GM19351 (cell line): Measurements from ENCODE around the gene CACNA1I.
"Not testable (repeated sequence)": the region's sequence is repeated elsewhere in the genome, so short reads cannot be mapped to it uniquely, and the experiment has no call there.

Source experiments
- ATAC-seq: cut with Tn5 transposase; IDR thresholded peaks from one replicate; pipeline ENCODE4 v1.9.1; 2021; ENCODE audit warnings: mild to moderate bottlenecking, moderate library complexity; ENCODE audit not compliant: unreplicated experiment

The CACNA1I gene

GRCh38 chr22:39570665-39571064, at the start of gene CACNA1I:
Gene CACNA1I (plus strand): TSS chr22:39570753. CDS start chr22:39570753, 0 bp downstream.
- no peak for ATAC-seq

GRCh38 chr22:39521106-39521885, 49.3 kb upstream of the CACNA1I start:
- ATAC-seq = not testable (repeated sequence)

DNA sequence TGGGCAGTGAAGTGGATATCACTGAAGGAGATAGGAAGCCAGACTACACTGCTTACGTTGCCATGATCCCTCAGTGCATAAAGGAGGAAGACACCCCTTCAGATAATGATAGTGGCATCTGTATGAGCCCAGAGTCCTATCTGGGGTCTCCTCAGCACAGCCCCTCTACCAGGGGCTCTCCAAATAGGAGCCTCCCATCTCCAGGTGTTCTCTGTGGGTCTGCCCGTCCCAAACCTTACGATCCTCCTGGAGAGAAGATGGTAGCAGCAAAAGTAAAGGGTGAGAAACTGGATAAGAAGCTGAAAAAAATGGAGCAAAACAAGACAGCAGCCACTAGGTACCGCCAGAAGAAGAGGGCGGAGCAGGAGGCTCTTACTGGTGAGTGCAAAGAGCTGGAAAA, 48.5 kb upstream of the CACNA1I start:
- not testable (repeated sequence) for ATAC-seq

DNA sequence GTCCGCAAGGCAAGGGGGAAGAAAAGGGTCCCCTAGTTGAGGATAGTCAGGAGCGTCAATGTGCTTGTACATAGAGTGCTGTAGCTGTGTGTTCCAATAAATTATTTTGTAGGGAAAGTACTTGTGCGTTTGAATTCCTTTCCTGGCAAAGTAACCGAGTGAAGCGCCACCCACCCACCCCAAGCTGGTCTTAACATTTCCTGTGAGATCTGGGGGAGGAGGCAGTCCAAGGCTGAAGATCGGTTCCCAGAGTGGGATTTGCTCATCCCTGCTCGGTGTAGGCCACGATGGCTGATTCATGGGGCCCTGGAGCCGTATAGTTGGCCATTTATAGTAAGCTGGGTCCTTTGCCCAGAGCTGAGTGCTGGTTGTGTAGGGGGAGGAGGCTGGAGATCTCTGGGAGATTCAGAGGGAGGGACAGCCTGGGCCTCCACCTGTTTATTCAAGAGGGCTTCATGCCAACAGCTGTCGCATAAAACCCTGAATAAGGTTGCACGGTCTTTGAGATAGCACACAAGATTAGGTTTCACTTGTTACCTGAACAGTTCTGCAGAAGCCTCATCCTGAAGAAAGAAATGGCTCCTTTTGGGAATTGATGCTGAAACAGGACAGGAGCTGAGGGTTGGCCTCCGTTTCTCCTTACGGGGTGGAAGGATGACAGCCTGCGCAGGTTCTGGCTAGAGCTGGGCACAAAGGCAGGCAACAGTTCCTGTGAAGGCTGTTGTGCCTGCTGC, 47.8 kb upstream of the CACNA1I start:
- no peak for ATAC-seq

GRCh38 chr22:39524089-39524752, 46.3 kb upstream of the CACNA1I start:
- ATAC-seq = no peak

GRCh38 chr22:39524753-39525657, 45.5 kb upstream of the CACNA1I start:
- no peak for ATAC-seq

GRCh38 chr22:39525658-39525975, 44.9 kb upstream of the CACNA1I start:
- no peak for ATAC-seq

- no peak for ATAC-seq
Observed at GRCh38 chr22:39526736-39527171, 43.8 kb upstream of the CACNA1I start.

DNA sequence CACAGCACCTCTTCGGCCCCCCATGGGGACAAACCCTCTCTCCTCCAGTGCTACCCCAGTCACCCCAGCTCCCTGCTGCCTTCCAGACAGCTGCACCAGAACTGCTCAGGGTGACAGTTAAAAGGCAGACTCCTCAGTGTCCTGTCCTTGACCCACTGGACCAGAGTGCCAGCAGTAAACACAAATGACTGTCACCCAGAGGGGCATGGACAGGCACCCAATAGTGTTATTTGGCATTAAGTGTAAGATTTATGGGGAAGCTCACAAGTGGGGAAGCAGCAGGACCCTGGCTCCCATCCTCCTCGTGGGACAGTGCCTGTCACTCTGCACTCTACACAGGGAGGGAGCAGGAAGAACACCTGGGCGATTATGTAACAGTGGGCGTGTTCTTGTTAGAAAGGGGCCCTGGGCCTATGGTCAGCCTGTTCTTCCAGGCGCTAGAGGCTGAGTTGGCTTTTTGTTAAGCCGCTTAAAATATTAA, 43.0 kb upstream of the CACNA1I start:
- no peak for ATAC-seq

DNA sequence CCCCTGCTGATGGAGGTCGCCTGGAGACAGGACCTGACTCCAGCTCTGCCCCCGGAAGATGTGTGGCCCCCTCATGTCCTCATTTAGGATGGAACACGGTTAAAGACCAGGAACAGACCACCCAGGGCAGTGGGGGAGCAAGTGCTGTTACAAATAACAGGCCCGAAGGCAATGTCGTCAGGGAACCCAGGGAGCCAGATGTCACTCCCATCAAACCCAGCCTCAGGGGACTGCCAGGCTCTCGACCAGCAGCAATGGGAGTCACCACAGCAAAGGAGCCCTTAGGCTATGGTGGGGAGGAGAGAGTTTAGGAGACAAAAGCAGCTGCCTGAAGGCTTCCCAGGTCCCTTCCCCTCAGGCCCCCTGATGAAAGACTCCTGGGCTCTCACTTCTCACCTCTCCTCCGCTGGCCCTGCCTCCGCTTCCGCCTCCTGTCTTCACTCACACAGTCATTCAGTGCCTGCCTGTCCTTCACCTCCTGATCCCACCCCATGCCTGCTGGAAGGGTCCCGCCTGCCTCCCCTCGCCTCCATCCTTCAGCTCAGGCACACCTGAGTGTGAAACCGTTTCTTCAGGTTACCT, 42.4 kb upstream of the CACNA1I start:
- no peak for ATAC-seq

- no peak for ATAC-seq
Observed at GRCh38 chr22:39528681-39529486, 41.7 kb upstream of the CACNA1I start.

DNA sequence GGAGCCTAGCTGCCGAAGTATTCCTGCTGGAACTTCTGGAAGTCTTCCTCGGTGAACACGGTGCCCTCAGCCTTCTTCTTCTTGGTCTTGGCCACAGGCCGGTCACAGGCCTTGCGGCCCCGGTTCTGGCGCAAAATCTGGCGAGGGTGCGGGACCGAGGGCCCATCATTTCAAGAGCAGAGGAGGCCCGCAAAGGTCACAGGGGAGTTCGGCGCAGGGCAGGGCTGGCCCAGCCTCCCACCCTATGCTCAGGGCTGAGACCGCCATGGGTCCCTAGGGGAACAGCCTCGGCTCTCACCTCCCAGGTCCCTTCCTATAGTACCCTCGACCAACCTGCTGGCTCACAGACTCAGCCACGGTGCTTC, 41.1 kb upstream of the CACNA1I start:
- no peak for ATAC-seq

DNA sequence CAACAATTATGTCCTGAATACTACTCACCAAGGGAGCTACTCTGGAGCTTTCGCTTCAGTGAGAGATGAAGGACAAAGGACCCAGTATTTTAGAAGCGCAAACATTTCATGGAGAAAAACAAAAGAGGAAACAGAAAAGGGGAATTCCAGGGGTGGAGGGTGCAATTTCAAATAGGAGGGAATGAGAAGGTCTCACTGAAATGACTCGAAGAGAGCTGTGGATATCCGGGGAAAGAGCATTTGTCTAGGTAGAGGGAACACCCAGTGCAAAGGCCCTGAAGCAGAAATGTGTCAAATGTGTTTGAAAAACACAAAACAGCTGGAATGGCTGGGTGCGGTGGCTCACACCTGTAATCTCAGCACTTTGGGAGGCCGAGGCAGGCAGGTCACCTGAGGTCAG, 40.4 kb upstream of the CACNA1I start:
- ATAC-seq = no peak

DNA sequence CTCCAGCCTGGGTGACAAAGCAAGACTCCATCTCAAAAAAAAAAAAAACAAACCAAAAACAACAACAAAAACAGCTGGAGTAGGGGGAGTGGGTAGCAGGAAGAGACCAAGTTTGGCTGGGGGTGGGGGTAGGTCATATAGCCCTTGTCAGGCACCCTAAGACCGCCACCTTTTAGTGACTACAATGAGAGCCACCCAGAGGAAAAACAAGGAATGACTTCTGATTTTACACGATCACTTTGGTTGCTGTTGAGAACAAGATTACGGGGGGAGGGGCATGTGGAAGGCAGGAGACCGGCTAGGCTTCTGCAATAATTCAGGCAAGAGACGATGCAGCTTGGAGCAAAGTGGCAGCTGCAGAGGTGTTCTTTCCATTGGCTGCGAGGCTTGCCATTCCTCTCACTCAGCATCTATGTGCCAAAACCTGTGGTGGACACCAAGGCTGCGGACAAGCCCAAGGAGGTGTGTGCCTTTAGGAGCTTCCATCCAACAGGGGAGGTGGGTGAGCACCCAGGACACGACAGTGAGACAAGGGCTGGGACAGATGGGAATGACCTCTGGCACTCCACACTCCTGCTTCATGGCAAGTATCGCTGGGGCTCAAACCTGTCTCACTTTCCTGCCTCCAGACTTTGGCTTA, 39.7 kb upstream of the CACNA1I start:
- no peak for ATAC-seq

DNA sequence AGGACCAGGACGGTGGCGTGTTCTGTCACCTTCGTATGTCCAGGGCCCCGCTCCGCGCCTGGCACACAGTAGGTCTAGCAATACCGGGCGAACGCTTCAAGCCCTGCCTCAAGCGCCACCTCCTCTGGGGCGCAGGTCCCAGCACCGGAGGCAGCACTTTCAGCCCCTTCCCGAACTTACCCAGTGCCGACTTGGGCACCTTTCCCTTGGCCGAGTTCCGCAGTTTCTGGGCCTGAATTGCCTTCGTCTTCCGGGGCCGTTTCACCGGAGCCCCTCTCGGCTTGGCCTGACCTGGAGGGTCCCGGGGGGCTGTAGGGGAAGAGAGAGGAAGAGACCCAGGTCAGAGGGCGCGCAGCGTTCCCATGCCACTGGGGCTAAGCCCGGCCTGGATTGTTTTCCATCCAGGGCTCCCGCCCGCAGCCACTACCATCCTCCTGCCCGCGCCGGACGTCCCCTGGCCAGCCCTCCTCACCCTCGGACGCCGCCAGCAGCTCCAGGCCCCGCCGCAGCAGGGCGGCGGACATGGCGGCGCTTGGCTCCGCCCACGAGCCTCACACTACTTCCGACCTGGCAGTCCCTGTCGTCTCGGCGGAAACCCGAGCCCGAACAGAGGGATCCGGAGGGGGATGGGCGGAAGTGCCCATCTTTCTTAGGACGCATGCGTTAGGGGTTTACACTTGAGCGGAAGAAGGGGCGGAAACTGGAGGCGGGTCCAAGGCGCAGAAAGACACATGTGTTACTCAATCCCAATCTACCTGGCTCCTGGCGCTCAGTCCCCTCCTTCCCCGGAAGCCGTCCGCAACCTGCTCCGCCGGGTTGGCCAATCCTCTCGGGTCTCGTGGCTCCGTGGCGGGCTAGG, 38.1 kb upstream of the CACNA1I start, which contains the start of gene RPS19BP1:
Gene RPS19BP1 (minus strand): TSS at position 534 of the 859 bp plus-strand sequence. CDS start 10 bp downstream, at position 524.
- ATAC-seq = peak; percentile 59

DNA sequence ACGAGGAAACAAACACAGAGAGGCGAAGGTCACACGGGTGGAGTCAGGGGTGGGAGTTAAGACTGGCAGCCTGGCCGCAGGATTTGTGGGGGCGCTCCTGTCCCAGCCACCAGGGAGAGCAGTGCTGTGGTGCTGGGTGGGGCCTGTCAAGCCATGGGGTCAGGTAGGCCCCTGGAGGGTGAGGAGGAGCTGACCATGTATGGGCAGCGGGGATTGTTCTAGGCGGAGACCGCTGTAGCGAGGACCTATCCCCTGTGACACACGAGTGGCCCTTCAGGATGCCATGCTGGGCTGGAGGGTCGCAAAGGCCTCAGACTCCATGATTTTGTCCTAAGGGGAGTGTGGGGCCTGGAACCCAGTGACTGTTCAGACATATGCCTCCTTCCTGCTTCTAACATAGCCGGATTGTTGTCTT, 36.5 kb upstream of the CACNA1I start:
- no peak for ATAC-seq

DNA sequence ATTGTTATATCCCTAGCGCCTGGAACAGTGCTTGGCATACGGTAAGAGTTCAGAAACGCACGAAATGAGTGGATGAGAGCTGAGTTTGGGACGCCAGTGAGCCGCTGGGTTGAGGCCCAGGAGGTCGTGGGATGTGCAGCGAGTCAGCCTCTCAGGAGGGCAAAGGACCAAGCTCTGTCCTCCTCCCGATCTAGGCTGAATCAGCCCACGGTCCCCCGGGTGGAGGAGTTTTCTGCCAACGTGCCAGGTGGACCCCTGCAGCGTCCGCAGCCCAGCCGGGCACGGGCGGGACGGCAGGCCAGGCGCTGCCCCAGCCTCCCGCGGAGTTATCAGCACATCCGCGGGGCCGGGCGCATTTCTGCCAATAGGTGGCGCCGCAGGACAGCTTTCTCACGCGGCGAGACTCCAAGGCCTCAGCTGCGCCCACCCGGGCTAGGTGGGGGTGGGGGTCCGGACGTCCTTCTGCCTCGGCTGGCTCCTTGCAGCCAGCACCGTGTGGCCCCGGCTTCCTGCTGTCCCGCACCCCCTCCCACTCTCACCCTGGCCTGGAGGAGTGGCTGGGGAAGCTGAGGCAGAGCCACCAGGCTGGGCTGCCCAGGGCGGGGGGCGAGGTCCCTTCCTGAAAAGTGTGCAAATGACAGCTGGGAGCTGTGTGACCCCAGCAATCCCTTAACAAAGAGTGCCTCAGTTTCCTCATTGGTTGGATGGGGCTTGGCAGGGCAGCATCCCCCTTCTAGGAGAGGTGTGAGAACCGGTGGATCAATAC, 35.8 kb upstream of the CACNA1I start:
- no peak for ATAC-seq
